K562 (cell line): Measurements from ENCODE around the gene SOSTDC1. TPM values are rescaled to one million over a fixed set of nuclear protein-coding genes. Genes with fewer than 3 reads are reported as not detected.
A peak's percentile ranks its signal among the peaks of the same experiment; 100 is the strongest.

Source experiments
- ATAC-seq: fragments of 200-7000 bp; cut with Tn5 transposase; 3 replicates; pipeline ENCODE4 v1.9.1; 2020; ENCODE audit warnings: moderate library complexity
- BruUV-seq: library from RNA; stranded (reverse); fragments of 400-500 nt; replicated peaks from 2 replicates; lab custom pipeline; 2021; lab: Mats Ljungman, UMichigan
- CTCF ChIA-PET: fragments of 300-600 bp; formaldehyde crosslinking; extraction: SDS; loops from one replicate; lab custom pipeline; 2021; ENCODE audit warnings: low intra/inter-chr PET ratio; lab: Yijun Ruan, JAX
- POLR2A ChIA-PET: fragments of 300-600, 350-650 bp; sonication (Branson Sonifier 250); formaldehyde crosslinking; extraction: SDS; loops from one replicate; lab custom pipeline; 2021; ENCODE audit warnings: antibody characterized with exemption, inconsistent platforms; lab: Yijun Ruan, JAX
- DNase-seq, 4 experiments: peaks; one replicate each; pipeline versions ENCODE4 v3.0.0 to v3.0.0-alpha.2; 2011 to 2018; ENCODE audit warnings: low spot score in 3 of 4, mixed read lengths in 3 of 4; ENCODE audit errors: extremely low read depth in 1 of 4
- FAIRE-seq: peaks from 2 replicates; lab custom pipeline; 2011; peaks lifted over from hg19 to GRCh38; lab: Jason Lieb, UNC
- H2AFZ ChIP-seq: 2 replicates; pipeline ENCODE4 v1.6.0; 2011; ENCODE audit warnings: low read depth, low read length, control low read depth, inconsistent platforms
- H3K27ac ChIP-seq: fragments of 200-600 bp; 3 replicates; pipeline ENCODE4 v1.8.0; 2011; ENCODE audit warnings: low read depth, mild to moderate bottlenecking, control low read depth, inconsistent platforms, low read length, moderate library complexity, mixed read lengths; ENCODE audit errors: extremely low read depth
- H3K27me3 ChIP-seq, 2 experiments: fragments of 300-600 bp in 1 of 2; 2 replicates in 1 of 2; 3 replicates in 1 of 2; pipeline versions ENCODE4 v1.6.0 to v1.8.0; 2011; ENCODE audit warnings: inconsistent platforms in 2 of 2, low read length in 2 of 2, mild to moderate bottlenecking in 1 of 2, mixed read lengths in 1 of 2, moderate library complexity in 1 of 2; ENCODE audit not compliant: control insufficient read depth in 2 of 2, insufficient read depth in 2 of 2
- H3K36me3 ChIP-seq: fragments of 300-600 bp; 3 replicates; pipeline ENCODE4 v1.8.0; 2011; ENCODE audit warnings: mild to moderate bottlenecking, low read length, inconsistent platforms; ENCODE audit not compliant: control insufficient read depth, insufficient read depth
- H3K4me1 ChIP-seq, 2 experiments: fragments of 200-600 bp in 1 of 2; replicated peaks in 1 of 2; 2 replicates in 1 of 2; 3 replicates in 1 of 2; pipeline versions ENCODE4 v1.5.1 to v1.8.0; 2011; ENCODE audit warnings: inconsistent platforms in 2 of 2, low read length in 2 of 2, mild to moderate bottlenecking in 1 of 2, mixed read lengths in 1 of 2, moderate library complexity in 1 of 2; ENCODE audit not compliant: control insufficient read depth in 2 of 2, insufficient read depth in 2 of 2
- H3K4me2 ChIP-seq: 2 replicates; pipeline ENCODE4 v1.6.1; 2011; ENCODE audit warnings: low read length, control low read depth, inconsistent platforms, mixed read lengths; ENCODE audit not compliant: insufficient read depth
- H3K4me3 ChIP-seq: fragments of 200-600 bp; sonication (generic), shearing (Covaris generic); 2 replicates; pipeline ENCODE4 v1.5.1; 2016; ENCODE audit warnings: control low read depth, inconsistent platforms
- H3K79me2 ChIP-seq: fragments of 200-600 bp; 3 replicates; pipeline ENCODE4 v1.8.0; 2011; ENCODE audit warnings: low read length, inconsistent platforms; ENCODE audit not compliant: control insufficient read depth, insufficient read depth
- H3K9ac ChIP-seq, 2 experiments: 2 replicates each; pipeline versions ENCODE4 v1.6.0 to v1.6.1; 2011; ENCODE audit warnings: low read depth in 2 of 2, low read length in 2 of 2, control low read depth in 1 of 2, inconsistent platforms in 1 of 2, mild to moderate bottlenecking in 1 of 2, mixed read lengths in 1 of 2; ENCODE audit not compliant: insufficient read depth in 1 of 2
- H3K9me1 ChIP-seq: one replicate; pipeline ENCODE4 v1.6.0; 2011; ENCODE audit warnings: inconsistent platforms, mild to moderate bottlenecking, low read length, moderate library complexity; ENCODE audit not compliant: control insufficient read depth, insufficient read depth
- H3K9me3 ChIP-seq: replicated peaks from 2 replicates; pipeline ENCODE4 v1.5.1; 2011; ENCODE audit warnings: low read depth, low read length, inconsistent platforms; ENCODE audit not compliant: control insufficient read depth, insufficient read depth
- H4K20me1 ChIP-seq: replicated peaks from 2 replicates; pipeline ENCODE4 v1.6.1; 2011; ENCODE audit warnings: low read length, inconsistent platforms, mixed read lengths; ENCODE audit not compliant: control insufficient read depth, insufficient read depth
- ARID1B ChIP-seq: fragments of 450-650 bp; IDR thresholded peaks from 2 replicates; pipeline ENCODE4 v1.6.1; 2016; ENCODE audit warnings: antibody characterized with exemption, mild to moderate bottlenecking, inconsistent platforms
- ARNT ChIP-seq, 2 experiments: fragments of 450-650 bp; IDR thresholded peaks; 2 replicates each; pipeline ENCODE4 v1.6.1; 2016; ENCODE audit warnings: mild to moderate bottlenecking in 1 of 2
- ETS1 ChIP-seq: conservative IDR thresholded peaks from 2 replicates; pipeline ENCODE4 v1.6.1; 2011; ENCODE audit warnings: low read depth, mild to moderate bottlenecking, low read length; ENCODE audit not compliant: control insufficient read depth
- FOSL1 ChIP-seq: fragments of 200-800 bp; sonication (Bioruptor generic); conservative IDR thresholded peaks from 2 replicates; pipeline ENCODE4 v1.6.1; 2016; ENCODE audit warnings: missing genetic modification characterization, missing compliant biosample characterization
- FOXA3 ChIP-seq, 2 experiments: fragments of 450-650 bp in 1 of 2; sonication (generic) in 1 of 2; formaldehyde crosslinking; IDR thresholded peaks in 1 of 2; conservative IDR thresholded peaks in 1 of 2; 2 replicates each; pipeline versions ENCODE4 v1.4.0 to v1.8.0; 2020 to 2022; ENCODE audit warnings: mild to moderate bottlenecking in 2 of 2, missing genetic modification reagents in 1 of 2
- FOXK1 ChIP-seq: sonication (generic); formaldehyde crosslinking; IDR thresholded peaks from 2 replicates; pipeline ENCODE4 v1.8.0; 2022; ENCODE audit warnings: missing genetic modification reagents, mild to moderate bottlenecking, borderline replicate concordance
- HDAC2 ChIP-seq: fragments of 450-650 bp; IDR thresholded peaks from 2 replicates; pipeline ENCODE4 v1.6.1; 2016; ENCODE audit warnings: mild to moderate bottlenecking
- HMBOX1 ChIP-seq: sonication (generic); IDR thresholded peaks from 2 replicates; pipeline ENCODE4 v1.6.1; 2016
- HNRNPL ChIP-seq: fragments of 200-400 bp; formaldehyde crosslinking; IDR thresholded peaks from 2 replicates; pipeline ENCODE4 v1.6.1; 2017; ENCODE audit warnings: low read depth, mild to moderate bottlenecking, low read length
- KDM5B ChIP-seq: fragments of 200-600 bp; sonication (generic); IDR thresholded peaks from 2 replicates; pipeline ENCODE4 v1.6.1; 2012; ENCODE audit warnings: low read depth, mild to moderate bottlenecking, moderate library complexity, low read length, control low read depth, inconsistent platforms; ENCODE audit not compliant: insufficient replicate concordance
- NCOA6 ChIP-seq: fragments of 450-650 bp; IDR thresholded peaks from 2 replicates; pipeline ENCODE4 v1.6.1; 2017; ENCODE audit warnings: mild to moderate bottlenecking
- POLR2H ChIP-seq: IDR thresholded peaks from 2 replicates; pipeline ENCODE4 v1.6.1; 2016; ENCODE audit warnings: missing genetic modification characterization, low read depth, mild to moderate bottlenecking, control low read depth, missing compliant biosample characterization, moderate library complexity
- SIX5 ChIP-seq, 2 experiments: IDR thresholded peaks; 2 replicates each; pipeline ENCODE4 v1.6.1; 2011; ENCODE audit warnings: low read length in 2 of 2, borderline replicate concordance in 1 of 2, low read depth in 1 of 2, mild to moderate bottlenecking in 1 of 2, moderate library complexity in 1 of 2; ENCODE audit not compliant: insufficient read depth in 1 of 2
- SRSF1 ChIP-seq: fragments of 200-400 bp; formaldehyde crosslinking; IDR thresholded peaks from 2 replicates; pipeline ENCODE4 v1.6.1; 2017; ENCODE audit warnings: mild to moderate bottlenecking, low read depth, low read length, moderate library complexity
- SRSF7 ChIP-seq: fragments of 200-400 bp; formaldehyde crosslinking; optimal IDR thresholded peaks from 2 replicates; pipeline ENCODE3; 2017; ENCODE audit warnings: mild to moderate bottlenecking, low read depth, low read length
- TAF9B ChIP-seq: fragments of 450-650 bp; IDR thresholded peaks from 2 replicates; pipeline ENCODE4 v1.6.1; 2018; ENCODE audit warnings: mild to moderate bottlenecking; ENCODE audit not compliant: partially characterized antibody
- ZBTB7A ChIP-seq: IDR thresholded peaks from 2 replicates; pipeline ENCODE4 v1.6.1; 2011; ENCODE audit warnings: low read depth, mild to moderate bottlenecking, low read length, moderate library complexity, borderline replicate concordance; ENCODE audit not compliant: control insufficient read depth
- ZNF224 ChIP-seq: sonication (generic); formaldehyde crosslinking; IDR thresholded peaks from 2 replicates; pipeline ENCODE4 v1.8.0; 2022; ENCODE audit warnings: mild to moderate bottlenecking, missing genetic modification reagents
- ZNF644 ChIP-seq: fragments of 200-800 bp; sonication (Bioruptor generic); IDR thresholded peaks from 2 replicates; pipeline ENCODE4 v1.6.1; 2016; ENCODE audit warnings: low read depth, missing genetic modification characterization, missing compliant biosample characterization
- WGBS: fragments of 100-300 bp; shearing (Covaris generic); methylation state at CpG from one replicate; pipeline ENCODE4 v1.1.6; 2016; ENCODE audit warnings: low coverage, mixed read lengths; ENCODE audit not compliant: insufficient coverage; ENCODE audit errors: missing lambda C conversion rate; 5-methylcytosine and 5-hydroxymethylcytosine counted together
- in situ Hi-C: fragments of 300-500 bp; cut with MboI; formaldehyde crosslinking; loops from 4 replicates; pipeline ENCODE4 v1.15.0; 2018; ENCODE audit warnings: inconsistent platforms, mixed read lengths
- intact Hi-C: fragments of 100-400 bp; cut with micrococcal nuclease; formaldehyde crosslinking; loops from 2 replicates; pipeline ENCODE4 v1.14.2; 2022
- polyA plus RNA-seq, 8 experiments: library from polyadenylated mRNA; depleted of rRNA in 4 of 8; stranded (reverse) in 5 of 8; unstranded in 3 of 8; fragments of >200 nt; fragmentation: Nextera tagmentation in 2 of 8; fragmentation: Illumina TruSeq in 1 of 8; extraction: Ambion mirVana in 2 of 8; extraction: Trizol in 1 of 8; gene quantifications; 2 replicates each; pipeline versions ENCODE4 v1.2.1 to v1.2.3, GENCODE V29; 2011 to 2014; ENCODE audit warnings: inconsistent platforms in 1 of 8, missing spikeins in 1 of 8
- total RNA-seq, 7 experiments: library from RNA; depleted of rRNA in 6 of 7; stranded (reverse); fragments of >200 nt in 6 of 7; fragmentation: Illumina TruSeq in 2 of 7; extraction: Trizol in 2 of 7; gene quantifications; 2 replicates each; pipeline versions ENCODE4 v1.2.1 to v1.2.3, GENCODE V29; 2011 to 2021; ENCODE audit warnings: low replicate concordance in 1 of 7

Gene SOSTDC1
- total and polyA plus RNA-seq, 9 of the 15 experiments (the other 6 are each of a cell fraction or from before 2014, with no cell fraction given), result 8.3 to 48.6 (median 15.9) TPM

- POLR2A ChIA-PET, result interaction anchor here (1.0 kb wide), 1 partner anchor 19 kb away, joined by 3 read pairs; the partner anchor contains the start of gene SOSTDC1
- WGBS, result 12% methylated on average over 4 of the region's 4 CpGs
- Histone ChIP-seq H3K9ac (no peak overlapping the region), H3K9me3 (no peaks in the 10 kb centered on the region), H3K9me1 (no peaks in the 10 kb centered on the region), H3K4me1 (peaks cover 4 to 7% of the 10 kb centered on the region in 2 experiments; a peak in 4 of 5 replicates), H3K4me2 (0 out of 2 replicates have a peak overlapping the region, but pooled peaks have one; percentile 19), H4K20me1 (no peaks in the 10 kb centered on the region), H3K27ac (no peak overlapping the region), H2AFZ (peak overlapping the region; percentile 56), H3K27me3 (no peaks in the 10 kb centered on the region), H3K36me3 (no peaks in the 10 kb centered on the region), H3K79me2 (no peaks in the 10 kb centered on the region), H3K4me3 (no peak overlapping the region)
- in situ Hi-C loops (no loop called here), intact Hi-C loops (no loop called here)
- CTCF ChIA-PET, result no interaction called here
- FAIRE-seq (no peak), ATAC-seq (peak; percentile 75), DNase-seq (peak in 1 of 4 experiments; percentile 40)
- no TSS peak for BruUV-seq
- TF ChIP-seq ARID1B (peak; percentile 43; the same call in 1 of the 2 replicates), SRSF1 (no peak), ARNT (IDR thresholded peaks at IDR 0.05) (no peak), POLR2H (tag) (no peak), ZBTB7A (no peak), FOXK1 (CRISPR knock-in tag) (no peak), KDM5B (no peak), NCOA6 (no peak), ZNF644 (tag) (no peak), HNRNPL (no peak), HDAC2 (no peak), SRSF7 (no peak), ETS1 (no peak), FOSL1 (tag) (peak; percentile 73), FOXA3 (CRISPR knock-in tag; conservative IDR thresholded peaks at IDR 0.05 in 1 of 2, IDR thresholded peaks at IDR 0.05 in 1 of 2) (no peak), ZNF224 (CRISPR knock-in tag) (no peak), TAF9B (no peak), HMBOX1 (peak; percentile 63), SIX5 (IDR thresholded peaks at IDR 0.05; ENCODE audit: borderline replicate concordance in 1 of 2, insufficient read depth in 1 of 2, low read depth in 1 of 2, low read length in 2 of 2) (no peak)
These were observed 19.1 kb upstream of the SOSTDC1 start for GRCh38 chr7:16484453-16485158.
